HG03103 (cell line): ENCODE measurements around the gene PCMTD2.

Experiments
- ATAC-seq: cut with Tn5 transposase; IDR thresholded peaks from one replicate; pipeline ENCODE4 v1.9.1; 2021; ENCODE audit warnings: low read depth; ENCODE audit not compliant: unreplicated experiment

PCMTD2 gene

GRCh38 chr20:64254571-64255360 is 782 bp upstream of the PCMTD2 start:
- no peak for ATAC-seq

DNA sequence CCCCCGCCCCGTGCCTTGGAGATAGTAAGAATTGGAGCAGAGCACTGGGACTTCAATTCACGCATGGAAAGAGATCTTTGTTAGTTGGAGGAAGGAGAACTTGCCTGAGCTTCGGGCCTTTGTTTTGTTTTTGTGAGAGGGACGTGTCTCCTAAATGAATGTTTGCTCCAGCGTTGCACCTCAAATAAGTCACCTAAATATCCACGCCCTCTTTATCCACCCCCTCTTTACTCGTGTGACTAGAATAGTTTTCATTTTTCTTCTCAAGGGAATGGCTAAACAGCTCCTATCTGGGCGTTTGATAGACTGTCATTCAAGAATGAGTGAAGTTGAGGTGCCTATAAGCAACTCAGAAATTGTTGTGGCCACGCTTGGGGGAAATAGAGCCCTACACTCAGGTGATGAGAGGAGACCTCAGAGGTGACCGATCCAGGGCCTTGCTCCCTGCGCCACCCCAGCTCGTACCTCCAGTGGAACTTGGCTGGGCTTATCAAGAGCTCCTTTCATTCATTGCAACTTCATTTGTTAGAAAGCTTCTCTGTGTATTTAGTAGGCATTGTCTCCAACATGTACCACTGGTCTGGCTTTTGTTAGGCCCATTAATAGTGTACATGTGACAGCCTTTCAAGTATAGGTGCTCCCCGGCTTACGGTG is 861 bp downstream of the PCMTD2 start:
- no peak for ATAC-seq

DNA sequence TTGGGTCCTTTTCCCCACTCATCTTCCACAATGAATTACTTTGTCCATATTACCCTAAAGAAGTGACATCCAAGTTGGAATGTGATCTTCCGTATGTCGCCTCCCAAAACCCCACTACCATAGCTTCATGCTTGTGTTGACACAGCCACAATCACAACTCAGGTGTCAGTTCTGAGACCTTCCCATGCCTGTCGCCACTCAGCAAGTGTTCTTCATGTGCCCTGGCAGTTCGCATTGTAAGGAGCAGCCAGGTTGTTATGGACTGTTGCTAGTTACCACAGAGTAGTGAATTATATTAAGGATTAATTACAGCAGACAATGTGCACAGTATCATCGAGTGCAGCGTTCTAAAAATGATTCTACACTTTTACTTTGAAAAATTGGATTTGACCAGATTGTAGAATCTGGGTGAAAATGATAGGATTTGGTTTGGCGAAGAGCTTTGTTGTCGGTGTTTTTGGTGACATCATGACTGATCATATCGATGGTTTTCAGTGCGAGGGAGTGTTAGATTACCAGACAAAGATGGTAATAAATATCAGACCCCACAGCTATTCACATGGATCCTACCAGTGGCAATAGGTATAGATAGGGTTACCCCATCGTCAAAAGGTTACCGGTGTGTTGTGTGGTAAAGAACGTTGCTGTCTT is 1.7 kb downstream of the PCMTD2 start:
- no peak for ATAC-seq

DNA sequence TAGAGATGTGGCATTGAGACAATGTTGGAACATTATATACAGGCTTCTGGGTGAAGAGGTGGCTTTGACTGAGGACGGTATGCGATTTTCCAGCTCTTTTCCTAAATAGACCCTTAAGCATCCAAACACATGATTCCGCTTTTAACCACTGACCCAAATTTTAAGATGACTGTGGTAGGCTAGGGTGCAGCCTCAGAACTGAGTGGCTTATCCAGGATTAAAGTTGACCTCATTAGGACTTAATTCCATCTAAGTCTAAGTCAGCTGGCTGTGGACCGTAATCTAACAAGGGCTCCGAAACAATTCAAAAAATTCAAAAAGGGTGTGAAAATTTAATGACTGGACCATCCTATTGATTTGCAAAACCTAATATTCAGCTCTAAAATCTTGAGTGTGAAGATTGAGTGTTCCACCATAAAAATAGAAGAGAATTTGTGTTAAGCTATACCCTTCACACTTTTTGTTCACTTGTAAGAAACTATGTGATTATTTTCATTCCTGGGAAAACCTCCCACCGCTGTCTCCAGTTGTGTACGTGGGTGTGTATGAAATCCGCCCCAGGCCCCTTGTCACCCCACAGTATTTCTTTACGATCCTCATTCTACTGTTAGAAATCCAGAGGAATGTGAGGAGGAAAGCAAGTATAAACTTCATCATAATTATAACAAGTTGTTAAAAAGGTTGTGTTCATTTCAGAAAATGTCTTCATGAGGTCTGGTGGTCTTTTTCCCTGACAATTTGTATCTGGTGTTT is 2.7 kb downstream of the PCMTD2 start:
- ATAC-seq: no peak

GRCh38 chr20:64260239-64260638 is 4.7 kb downstream of the PCMTD2 start:
- ATAC-seq: no peak

DNA sequence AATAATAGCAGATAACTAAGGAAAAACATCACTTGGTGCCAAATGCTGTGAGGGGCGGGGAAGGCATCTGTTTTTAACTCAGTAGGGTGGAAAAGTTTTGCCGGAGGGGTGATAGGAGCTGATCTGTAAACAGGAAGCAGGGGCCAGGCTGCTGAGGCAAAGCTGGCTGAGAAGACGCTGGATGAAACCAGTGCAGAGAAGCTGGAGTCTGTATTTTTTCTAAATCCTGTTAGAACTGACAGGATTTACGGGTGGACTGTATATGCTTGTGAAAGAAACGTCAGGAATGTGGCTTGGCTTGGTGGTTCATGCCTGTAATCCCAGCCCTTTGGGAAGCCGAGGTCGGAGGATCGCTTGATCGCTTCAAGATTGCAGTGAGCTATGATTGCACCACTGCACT is 5.6 kb downstream of the PCMTD2 start:
- no peak for ATAC-seq

DNA sequence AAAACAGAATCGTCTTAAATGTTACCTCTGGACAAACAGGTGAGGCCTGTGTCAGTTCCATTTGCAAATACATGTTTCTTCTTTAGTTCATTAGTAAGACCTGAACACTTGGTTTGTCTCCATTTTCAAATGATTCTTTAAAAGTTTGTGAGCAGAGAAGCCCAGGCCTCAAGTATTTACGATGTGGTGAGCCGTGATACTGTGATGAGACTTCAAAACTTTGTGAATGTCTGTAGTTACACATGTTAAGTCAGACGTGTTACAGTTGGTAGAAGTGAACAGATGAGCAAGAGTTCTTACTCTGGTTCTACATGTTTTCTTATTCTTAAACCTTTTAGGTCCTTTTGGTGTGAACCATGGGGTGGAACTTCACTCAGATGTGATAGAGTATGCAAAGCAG is 8.5 kb downstream of the PCMTD2 start:
- ATAC-seq: no peak

DNA sequence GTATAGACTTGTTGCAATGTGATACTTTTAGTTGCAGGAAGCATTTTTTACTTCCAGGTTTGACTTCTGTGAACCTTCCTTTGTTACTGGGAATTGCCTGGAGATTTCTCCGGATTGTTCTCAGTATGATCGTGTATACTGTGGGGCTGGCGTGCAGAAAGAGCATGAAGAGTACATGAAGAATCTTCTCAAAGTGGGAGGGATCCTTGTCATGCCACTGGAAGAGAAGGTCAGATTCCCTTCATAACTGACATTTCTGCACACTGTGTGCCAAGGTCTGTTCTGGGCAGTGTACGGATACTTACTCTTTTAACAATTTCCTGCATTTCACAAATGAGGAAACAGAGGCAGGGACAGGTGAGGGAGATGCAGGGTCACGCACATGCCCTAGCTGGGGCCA is 9.7 kb downstream of the PCMTD2 start:
- no peak for ATAC-seq

DNA sequence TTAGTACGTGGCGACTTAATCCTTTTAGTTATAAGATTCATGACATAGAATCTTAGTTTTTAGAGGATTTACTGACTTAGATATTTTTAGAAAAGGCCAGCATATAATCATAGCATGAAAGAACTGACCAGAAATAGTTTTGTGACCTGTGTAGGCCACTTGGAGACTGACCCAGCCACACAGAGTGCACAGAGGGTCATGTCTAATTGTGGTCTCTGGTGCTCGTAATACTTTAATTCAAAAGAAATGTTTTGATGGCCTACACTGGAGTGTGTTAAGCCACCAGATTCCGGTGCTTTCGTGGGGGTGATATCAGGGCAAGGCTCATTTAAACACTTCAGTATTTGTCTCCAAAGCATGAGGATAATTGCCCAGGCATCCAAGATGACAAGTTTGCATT is 11.4 kb downstream of the PCMTD2 start:
- ATAC-seq: no peak

DNA sequence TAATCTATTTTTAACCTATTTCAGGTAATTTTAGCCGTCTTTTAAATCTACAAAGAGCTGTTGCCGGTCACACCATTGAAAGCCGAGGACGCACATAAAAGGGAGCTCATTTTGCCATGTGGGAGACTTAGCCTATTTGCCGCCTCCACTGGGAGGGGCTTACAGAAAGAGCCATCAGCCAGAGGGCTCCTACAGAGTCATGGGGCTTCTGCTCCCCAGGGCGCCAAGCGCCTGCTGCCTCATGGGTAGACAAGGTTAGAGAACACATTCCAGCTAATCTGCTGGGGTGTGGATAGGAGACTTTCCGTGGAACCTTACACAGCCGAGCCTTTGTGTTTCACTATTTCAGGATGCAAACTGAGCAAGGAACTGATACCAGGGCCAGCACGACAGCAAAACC is 12.6 kb downstream of the PCMTD2 start:
- ATAC-seq: no peak

DNA sequence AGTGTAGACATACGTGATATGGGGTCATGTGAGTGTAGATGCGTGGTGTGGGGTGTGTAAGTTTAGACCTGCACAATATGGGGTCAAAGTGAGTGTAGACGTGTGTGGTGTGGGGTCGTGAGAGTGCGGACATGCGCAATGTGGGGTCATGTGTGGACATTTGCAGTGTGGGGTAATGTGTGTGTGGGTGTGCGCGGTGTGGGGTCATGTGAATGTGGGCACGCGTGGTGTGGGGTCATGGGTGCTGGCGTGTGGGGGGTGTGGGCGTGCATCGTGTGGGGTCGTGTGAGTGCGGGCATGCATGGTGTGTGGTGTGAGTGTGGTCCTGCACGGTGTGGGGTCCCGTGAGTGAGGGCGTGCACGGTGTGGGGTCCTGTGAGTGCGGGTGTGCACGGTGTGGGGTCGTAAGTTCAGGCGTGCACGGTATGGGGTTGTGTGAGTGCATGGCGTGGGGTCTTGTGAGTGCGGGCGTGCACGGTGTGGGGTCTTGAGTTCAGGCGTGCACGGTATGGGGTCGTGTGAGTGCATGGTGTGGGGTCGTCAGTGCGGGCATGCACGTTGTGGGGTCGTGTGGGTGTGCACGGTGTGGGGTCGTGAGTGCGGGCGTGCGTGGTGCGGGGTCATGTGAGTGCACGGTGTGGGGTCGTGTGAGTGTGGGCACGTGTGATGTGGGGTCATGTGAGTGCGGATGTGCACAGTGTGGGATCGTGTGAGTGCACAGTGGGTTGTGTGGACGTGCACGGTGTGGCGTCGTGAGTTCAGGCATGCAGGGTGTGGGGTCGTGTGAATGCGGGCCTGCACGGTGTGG is 14.3 kb downstream of the PCMTD2 start:
- no peak for ATAC-seq

GRCh38 chr20:64271636-64272035 is 16.1 kb downstream of the PCMTD2 start:
- ATAC-seq: no peak

- ATAC-seq: no peak
These were observed 17.6 kb downstream of the PCMTD2 start for GRCh38 chr20:64273109-64273508.

DNA sequence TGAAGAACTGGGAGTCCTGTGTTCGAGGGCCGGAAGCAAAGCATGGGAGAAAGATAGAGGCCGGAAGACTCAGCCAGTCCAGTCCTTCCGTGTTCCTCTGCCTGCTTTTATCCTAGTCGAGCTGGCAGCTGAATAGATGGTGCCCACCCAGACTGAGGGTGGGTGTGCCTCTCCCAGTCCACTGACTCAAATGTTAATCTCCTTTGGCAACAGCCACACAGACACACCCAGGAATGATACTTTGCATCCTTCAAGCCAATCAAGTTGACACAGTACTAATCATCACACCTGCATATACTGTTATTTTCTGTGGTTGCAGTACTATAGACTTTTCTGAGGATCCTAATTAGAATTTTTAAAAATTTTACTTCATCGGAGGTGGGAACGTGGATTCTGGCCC is 21.3 kb downstream of the PCMTD2 start:
- ATAC-seq: no peak

DNA sequence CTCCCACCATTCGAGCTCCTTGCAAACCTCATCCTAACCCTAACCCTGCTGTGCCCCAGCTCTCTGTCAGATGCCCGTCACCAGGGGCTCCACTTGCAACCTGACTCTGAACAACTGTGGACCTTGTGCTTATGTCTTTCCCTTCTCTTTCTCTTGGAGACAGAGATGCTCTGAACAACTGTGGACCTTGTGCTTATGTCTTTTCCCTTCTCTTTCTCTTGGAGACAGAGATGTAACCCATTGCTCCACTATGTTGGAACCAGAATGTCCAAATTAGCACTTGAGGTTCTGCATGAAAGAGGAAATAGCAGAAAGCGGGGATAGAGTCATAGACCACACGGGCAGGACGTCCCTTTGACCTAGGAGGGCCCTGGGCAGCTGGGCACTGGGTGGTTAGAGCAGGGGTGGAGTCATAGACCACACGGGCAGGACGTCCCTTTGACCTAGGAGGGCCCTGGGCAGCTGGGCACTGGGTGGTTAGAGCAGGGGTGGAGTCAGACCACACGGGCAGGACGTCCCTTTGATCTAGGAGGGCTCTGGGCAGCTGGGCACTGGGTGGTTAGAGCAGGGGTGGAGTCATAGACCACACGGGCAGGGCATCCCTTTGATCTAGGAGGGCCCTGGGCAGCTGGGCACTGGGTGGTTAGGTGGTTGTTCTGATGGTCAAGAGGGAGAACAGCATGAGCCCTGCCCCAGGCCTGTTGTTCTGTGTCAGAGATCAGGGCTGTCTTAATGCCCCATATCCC is 22.2 kb downstream of the PCMTD2 start:
- ATAC-seq: no peak

DNA sequence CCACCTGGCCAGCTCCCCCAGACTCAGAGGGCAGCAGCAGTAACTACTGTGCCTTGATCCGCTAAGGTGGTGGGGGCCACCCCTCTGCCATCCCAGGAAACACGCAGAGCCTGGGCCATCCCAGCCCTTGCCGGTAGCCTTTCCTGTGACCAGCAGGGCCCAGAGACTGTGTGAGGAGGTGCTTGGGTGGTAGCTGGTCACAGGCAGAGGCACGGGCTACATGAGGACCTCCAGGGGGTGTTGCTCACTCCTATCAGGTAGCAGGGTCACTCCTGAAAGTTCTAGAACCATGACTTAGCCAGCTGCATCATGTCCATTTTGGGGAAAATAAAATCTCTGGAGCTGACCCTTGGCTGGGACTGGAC is 22.8 kb downstream of the PCMTD2 start:
- ATAC-seq: no peak

DNA sequence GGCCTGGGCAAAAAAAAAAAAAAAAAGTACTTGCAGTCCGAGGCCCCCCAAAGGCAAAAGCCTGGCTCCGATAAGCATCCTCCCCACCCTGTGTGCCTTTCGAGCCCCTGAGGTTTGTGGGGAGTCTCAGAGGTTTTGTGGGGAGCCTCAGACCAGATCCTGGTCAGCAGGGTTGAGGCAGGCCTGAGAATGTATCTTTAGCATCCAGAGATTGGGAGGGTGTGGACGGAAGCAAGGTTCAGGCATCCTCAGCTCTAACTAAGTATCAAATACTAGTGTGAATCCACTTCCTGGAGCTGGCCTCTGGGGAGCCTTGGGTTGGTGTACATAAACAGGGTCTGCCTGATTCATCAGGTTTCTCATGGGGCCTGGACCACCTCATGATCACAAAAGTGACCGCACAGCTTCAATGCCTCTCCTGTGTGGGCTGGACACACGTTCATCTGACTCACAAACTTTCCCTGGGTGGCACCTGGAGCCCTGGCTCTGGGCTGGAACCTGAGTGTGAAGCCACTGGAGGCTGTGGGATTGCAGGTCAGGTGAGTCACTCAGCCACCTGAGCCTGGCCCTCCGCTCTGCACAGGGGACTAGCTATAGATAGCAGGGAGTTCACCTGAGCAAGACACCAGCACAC is 24.4 kb downstream of the PCMTD2 start:
- ATAC-seq: no peak

- no peak for ATAC-seq
These were observed 24.9 kb downstream of the PCMTD2 start for GRCh38 chr20:64280460-64280843.

DNA sequence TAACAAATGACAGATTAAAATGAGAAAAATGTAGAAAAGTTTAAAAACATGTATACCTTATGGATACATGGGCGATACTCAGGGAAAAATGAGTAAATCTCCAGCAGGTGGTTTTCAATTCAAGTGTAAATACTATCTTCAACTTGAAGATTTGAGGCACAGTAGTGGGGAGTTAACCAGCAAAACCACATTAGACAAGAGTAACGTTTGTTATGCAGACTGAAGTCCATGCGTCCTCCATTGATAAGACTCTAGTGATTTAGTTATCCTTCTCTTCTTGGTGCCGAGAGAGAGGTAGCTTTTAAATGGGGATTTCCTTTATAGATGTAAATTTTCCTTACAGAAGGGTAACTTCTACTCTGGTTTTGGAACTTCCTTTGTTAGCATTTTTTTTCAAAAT is 28.1 kb downstream of the PCMTD2 start:
- ATAC-seq: no peak
